ENCODE measurements around the gene CD80.

DNA sequence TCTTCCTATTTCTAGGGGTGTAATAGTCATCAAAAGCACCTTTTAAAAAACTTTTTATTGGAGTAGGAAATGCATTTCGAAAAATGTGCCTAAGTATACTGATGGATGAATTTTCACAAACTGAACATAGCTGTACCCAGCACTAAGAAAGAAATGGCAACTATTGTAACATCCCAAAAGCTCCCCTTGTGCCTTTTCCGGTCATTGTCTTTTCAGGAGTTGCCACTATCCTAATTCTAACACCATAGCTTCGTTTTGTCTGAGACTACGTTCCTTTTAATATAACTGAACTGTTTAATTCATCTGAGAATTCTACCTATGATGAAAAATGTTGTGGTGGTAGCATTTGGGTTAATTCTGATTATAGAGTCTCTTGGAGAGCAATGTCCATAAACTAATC is 59.1 kb downstream of the CD80 start:
- TF ChIP-seq, protein P1, sequence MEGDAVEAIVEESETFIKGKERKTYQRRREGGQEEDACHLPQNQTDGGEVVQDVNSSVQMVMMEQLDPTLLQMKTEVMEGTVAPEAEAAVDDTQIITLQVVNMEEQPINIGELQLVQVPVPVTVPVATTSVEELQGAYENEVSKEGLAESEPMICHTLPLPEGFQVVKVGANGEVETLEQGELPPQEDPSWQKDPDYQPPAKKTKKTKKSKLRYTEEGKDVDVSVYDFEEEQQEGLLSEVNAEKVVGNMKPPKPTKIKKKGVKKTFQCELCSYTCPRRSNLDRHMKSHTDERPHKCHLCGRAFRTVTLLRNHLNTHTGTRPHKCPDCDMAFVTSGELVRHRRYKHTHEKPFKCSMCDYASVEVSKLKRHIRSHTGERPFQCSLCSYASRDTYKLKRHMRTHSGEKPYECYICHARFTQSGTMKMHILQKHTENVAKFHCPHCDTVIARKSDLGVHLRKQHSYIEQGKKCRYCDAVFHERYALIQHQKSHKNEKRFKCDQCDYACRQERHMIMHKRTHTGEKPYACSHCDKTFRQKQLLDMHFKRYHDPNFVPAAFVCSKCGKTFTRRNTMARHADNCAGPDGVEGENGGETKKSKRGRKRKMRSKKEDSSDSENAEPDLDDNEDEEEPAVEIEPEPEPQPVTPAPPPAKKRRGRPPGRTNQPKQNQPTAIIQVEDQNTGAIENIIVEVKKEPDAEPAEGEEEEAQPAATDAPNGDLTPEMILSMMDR (IDR thresholded peaks at IDR 0.05), result no peak
- no peak for TF ChIP-seq EP300 (IDR thresholded peaks at IDR 0.05; ENCODE audit: low read depth)
- no peak for TF ChIP-seq POLR2AphosphoS5 (IDR thresholded peaks at IDR 0.05)
- no peak for TF ChIP-seq POLR2A (IDR thresholded peaks at IDR 0.05)

All from transverse colon (tissue), 4 donors.